ENCODE results near the gene SPSB1. TPM values are rescaled to one million over a fixed set of nuclear protein-coding genes. Genes with fewer than 3 reads are reported as not detected.

The SPSB1 gene
- total RNA-seq, 1 donor from 2014 or later: 20.8 TPM

DNA sequence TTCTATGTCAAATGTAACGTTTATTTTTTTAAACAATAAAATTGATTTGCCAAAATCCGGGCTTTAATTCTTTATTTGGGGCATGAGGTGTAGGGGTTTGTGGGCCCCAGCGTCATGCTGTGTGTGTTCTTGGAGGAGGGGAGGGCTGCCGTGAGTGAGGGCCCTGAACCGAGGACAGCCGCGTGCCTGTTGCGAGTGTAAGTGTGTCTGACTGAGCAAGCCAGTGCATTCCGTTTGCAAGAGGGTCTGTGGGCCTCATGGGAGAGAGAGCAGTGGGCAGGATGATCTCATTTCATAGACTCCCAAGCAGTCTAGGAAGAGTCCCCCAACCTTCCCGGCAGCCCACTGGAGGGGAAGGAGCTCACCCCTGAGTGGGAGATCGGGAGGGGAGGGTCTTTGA, 21.4 kb upstream of the SPSB1 start:
- no peak for DNase-seq (ENCODE audit: low read depth)
- TF ChIP-seq, protein P1, sequence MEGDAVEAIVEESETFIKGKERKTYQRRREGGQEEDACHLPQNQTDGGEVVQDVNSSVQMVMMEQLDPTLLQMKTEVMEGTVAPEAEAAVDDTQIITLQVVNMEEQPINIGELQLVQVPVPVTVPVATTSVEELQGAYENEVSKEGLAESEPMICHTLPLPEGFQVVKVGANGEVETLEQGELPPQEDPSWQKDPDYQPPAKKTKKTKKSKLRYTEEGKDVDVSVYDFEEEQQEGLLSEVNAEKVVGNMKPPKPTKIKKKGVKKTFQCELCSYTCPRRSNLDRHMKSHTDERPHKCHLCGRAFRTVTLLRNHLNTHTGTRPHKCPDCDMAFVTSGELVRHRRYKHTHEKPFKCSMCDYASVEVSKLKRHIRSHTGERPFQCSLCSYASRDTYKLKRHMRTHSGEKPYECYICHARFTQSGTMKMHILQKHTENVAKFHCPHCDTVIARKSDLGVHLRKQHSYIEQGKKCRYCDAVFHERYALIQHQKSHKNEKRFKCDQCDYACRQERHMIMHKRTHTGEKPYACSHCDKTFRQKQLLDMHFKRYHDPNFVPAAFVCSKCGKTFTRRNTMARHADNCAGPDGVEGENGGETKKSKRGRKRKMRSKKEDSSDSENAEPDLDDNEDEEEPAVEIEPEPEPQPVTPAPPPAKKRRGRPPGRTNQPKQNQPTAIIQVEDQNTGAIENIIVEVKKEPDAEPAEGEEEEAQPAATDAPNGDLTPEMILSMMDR (conservative IDR thresholded peaks at IDR 0.05; ENCODE audit: low read depth, low read length): no peak

GRCh38 chr1:9271861-9272595, 20.7 kb upstream of the SPSB1 start:
- TF ChIP-seq, protein P1 (conservative IDR thresholded peaks at IDR 0.05; ENCODE audit: low read depth, low read length): no peak
- no peak for DNase-seq (ENCODE audit: low read depth)
- H3K4me3 ChIP-seq (ENCODE audit: low read depth, low read length): no peak overlapping the region

More for the DNA sequence above, 21.4 kb upstream of the SPSB1 start:
- H3K4me3 ChIP-seq (ENCODE audit: low read depth, low read length): no peak overlapping the region

- no peak for DNase-seq (ENCODE audit: low read depth)
- TF ChIP-seq, protein P1 (conservative IDR thresholded peaks at IDR 0.05; ENCODE audit: low read depth, low read length): no peak
- no peak overlapping the region for H3K4me3 ChIP-seq (ENCODE audit: low read depth, low read length)
Observed at GRCh38 chr1:9273177-9273576, 19.5 kb upstream of the SPSB1 start.

DNA sequence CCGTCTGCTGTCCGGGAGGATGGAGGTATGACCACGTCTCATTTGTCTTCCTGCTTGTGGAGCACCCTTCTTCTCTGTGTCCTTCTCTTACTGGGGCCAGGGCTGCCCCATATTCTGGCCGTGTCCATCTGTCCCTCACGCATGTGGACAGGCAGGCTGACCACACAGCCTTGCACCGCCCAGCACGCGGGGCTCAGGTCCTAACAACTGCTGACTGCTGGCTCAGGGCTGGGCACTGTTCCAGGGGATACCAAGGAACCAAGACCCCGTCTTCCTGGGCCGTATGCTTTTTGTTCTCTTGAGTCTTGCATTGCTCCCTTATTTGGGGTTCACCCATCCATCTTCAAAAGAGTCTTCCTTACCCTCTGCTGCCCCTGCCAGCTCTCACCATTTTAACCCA, 17.5 kb upstream of the SPSB1 start:
- no peak overlapping the region for H3K4me3 ChIP-seq (ENCODE audit: low read depth, low read length)
- TF ChIP-seq, protein P1 (conservative IDR thresholded peaks at IDR 0.05; ENCODE audit: low read depth, low read length): no peak
- no peak for DNase-seq (ENCODE audit: low read depth)

GRCh38 chr1:9275567-9276034, 17.1 kb upstream of the SPSB1 start:
- H3K4me3 ChIP-seq (ENCODE audit: low read depth, low read length): no peak overlapping the region
- DNase-seq (ENCODE audit: low read depth): no peak
- TF ChIP-seq, protein P1 (conservative IDR thresholded peaks at IDR 0.05; ENCODE audit: low read depth, low read length): no peak

DNA sequence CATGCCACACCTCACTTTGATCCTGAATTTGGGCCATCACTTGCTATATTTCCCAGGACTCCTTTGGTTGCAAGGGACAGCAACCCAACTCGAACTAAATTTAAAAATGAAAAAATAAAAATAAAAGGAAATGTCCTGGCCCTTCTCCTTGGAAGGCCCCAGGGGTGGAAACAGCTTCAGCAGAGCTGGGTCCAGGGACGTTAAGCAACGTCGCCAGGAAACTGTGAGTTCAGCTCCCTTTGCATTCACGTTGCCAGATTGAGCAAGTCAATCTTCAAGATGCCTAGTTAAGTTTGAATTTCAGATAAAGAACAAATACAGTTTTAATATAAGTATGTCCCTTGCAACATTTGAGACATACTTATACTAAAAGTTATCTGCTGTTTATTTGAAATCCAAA, 14.6 kb upstream of the SPSB1 start:
- no peak overlapping the region for H3K4me3 ChIP-seq (ENCODE audit: low read depth, low read length)
- TF ChIP-seq, protein P1 (conservative IDR thresholded peaks at IDR 0.05; ENCODE audit: low read depth, low read length): no peak
- DNase-seq (ENCODE audit: low read depth): no peak

All from epithelial cell of proximal tubule (primary cell).